ENCODE measurements around the gene ABTB2.

Gene ABTB2

GRCh38 chr11:34180040-34180813 lies 177.6 kb downstream of the ABTB2 start:
- ChIA-PET POLR2A (no interaction called here), CTCF (interaction anchor here (0.9 to 3.8 kb wide), 12 partner anchors 8 to 192 kb away, joined by 3 to 11 read pairs (median 4); partner anchors contain the start of gene ABTB2)
- TF ChIP-seq CTCF (IDR thresholded peaks at IDR 0.05; ENCODE audit: control extremely low read depth, extremely low read depth, low read depth, missing control alignments): no peak
- peak; percentile 53 for DNase-seq (ENCODE audit: extremely low spot score)

GRCh38 chr11:34179026-34179675 lies 178.7 kb downstream of the ABTB2 start:
- no peak for TF ChIP-seq CTCF (IDR thresholded peaks at IDR 0.05; ENCODE audit: control extremely low read depth, extremely low read depth, low read depth, missing control alignments)
- DNase-seq (ENCODE audit: extremely low spot score): no peak

GRCh38 chr11:34178209-34178821 lies 179.5 kb downstream of the ABTB2 start:
- ChIA-PET POLR2A (no interaction called here), CTCF (interaction anchor here (0.8 to 2.4 kb wide), 13 partner anchors 10 to 314 kb away, joined by 3 to 6 read pairs (median 4); no protein-coding TSS in a partner anchor)
- TF ChIP-seq CTCF (IDR thresholded peaks at IDR 0.05; ENCODE audit: control extremely low read depth, extremely low read depth, low read depth, missing control alignments): no peak
- DNase-seq (ENCODE audit: extremely low spot score): no peak

More at GRCh38 chr11:34179026-34179675, 178.7 kb downstream of the ABTB2 start:
- CTCF ChIA-PET: interaction anchor here (0.8 to 2.8 kb wide), 17 partner anchors 9 to 313 kb away, joined by 3 to 11 read pairs (median 3); partner anchors contain the start of gene ABTB2
- POLR2A ChIA-PET: interaction anchor here (0.7 kb wide), 2 partner anchors 9 to 14 kb away, joined by 3 to 4 read pairs; no protein-coding TSS in a partner anchor

GRCh38 chr11:34176751-34177209 lies 181.0 kb downstream of the ABTB2 start:
- no peak for DNase-seq (ENCODE audit: extremely low spot score)
- CTCF ChIA-PET: interaction anchor here (0.8 to 7.1 kb wide), 6 partner anchors 8 to 316 kb away, joined by 3 to 121 read pairs (median 4); partner anchors contain the start of gene ABTB2
- TF ChIP-seq CTCF (IDR thresholded peaks at IDR 0.05; ENCODE audit: control extremely low read depth, extremely low read depth, low read depth, missing control alignments): no peak
- POLR2A ChIA-PET: no interaction called here

- DNase-seq (ENCODE audit: extremely low spot score): no peak
- ChIA-PET CTCF (interaction anchor here (1.4 to 7.1 kb wide), 25 partner anchors 10 to 368 kb away, joined by 3 to 121 read pairs (median 8); partner anchors contain the start of genes ABTB2 and CAPRIN1), POLR2A (interaction anchor here (1.5 kb wide), 1 partner anchor 182 kb away, joined by 6 read pairs; no protein-coding TSS in a partner anchor)
- no peak for TF ChIP-seq CTCF (IDR thresholded peaks at IDR 0.05; ENCODE audit: control extremely low read depth, extremely low read depth, low read depth, missing control alignments)
Observed at GRCh38 chr11:34175284-34176019, 182.4 kb downstream of the ABTB2 start.
